GM19025 (cell line): Measurements from ENCODE around the gene DPAGT1.

Source experiments
- ATAC-seq: cut with Tn5 transposase; IDR thresholded peaks from one replicate; pipeline ENCODE4 v1.9.1; 2021; ENCODE audit warnings: mild to moderate bottlenecking, low read depth, moderate library complexity; ENCODE audit not compliant: unreplicated experiment

DPAGT1 gene

DNA sequence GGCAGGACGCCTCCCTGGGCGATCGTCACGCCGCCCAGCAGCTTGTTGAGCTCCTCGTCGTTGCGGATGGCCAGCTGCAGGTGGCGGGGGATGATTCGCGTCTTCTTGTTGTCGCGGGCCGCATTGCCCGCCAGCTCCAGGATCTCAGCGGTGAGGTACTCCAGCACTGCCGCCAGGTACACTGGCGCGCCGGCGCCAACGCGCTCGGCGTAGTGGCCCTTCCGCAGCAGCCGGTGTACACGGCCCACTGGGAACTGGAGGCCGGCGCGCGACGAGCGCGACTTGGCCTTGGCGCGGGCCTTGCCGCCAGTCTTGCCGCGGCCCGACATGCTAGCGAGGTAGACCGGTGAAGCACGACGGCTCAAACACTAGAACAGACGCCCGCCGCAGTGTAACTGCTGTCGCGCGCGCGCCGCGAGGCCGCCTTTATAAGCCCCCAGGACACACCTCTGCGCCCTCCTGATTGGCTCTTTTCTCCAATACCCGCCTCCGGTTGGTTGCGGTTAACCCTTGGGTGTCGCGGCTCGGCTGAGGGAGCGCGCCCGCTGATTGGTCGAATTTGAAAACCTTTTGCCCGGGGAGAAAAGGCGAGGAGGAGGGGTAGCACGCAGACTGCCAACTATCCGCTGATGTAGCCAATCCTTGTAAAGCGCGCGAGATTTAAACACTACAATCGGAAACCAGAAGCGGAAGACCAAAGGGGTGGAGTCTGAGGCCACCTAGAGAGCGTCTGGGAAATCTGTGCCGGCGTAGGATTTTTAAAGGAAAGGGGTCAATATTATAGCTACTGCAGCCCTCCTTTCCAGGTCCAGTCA lies 6.4 kb downstream of the DPAGT1 start:
- ATAC-seq: peak; percentile 68

DNA sequence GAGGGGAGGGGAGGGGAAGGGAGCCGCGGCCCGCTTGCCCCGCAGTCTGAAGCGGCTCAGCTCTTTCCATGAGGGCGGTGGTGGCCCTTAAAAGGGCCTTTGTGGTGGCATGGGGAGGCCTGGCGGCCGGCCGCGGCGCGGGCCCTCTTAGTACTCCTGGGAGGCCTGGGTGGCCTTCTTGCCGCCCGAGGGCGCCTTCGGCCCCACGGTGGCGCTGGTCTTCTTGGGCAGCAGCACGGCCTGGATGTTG lies 6.9 kb downstream of the DPAGT1 start:
- ATAC-seq: peak; percentile 38

DNA sequence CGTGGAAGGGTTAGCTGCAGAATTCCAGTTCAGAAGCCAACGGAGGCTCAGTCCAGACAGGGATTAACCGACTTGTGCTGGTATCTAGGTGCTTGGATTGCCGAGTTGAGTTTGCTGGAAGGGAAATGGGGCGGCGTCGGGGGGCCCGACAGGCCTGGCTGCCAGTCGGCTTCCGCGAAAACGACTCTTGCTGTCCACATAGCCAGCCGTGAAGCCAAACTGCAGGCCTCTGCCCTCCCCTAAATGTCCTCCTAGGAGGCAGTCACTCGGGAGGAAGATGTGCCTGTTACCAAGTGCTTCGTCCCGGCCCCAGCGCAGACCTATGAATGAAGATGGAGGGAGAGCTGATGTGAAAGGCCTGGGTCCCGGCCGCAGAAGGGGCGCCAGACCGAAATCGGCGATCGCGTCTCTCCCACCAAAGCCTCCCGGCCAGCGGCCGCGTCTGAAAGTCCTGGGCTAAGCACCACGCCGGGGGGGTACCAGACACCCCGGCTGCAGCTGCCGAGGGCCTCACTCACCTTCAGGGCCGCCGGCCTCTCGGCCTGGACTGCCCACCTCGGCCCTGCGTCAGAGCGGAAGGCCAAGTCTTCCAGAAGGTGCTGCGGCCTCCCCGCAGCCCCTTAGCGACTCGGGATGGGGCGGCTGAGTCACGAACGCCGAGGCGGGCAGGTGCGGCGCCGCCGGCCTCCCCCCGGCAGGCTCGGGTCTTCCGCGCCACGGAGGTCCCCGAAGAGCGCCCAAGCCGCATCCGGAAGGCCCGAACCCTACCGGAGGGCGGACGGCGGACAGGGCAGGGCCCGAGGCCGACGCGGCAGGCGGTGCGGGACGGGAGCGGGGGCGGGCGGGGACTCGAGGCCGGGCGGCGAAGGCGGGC lies 7.5 kb downstream of the DPAGT1 start:
- peak; percentile 9 for ATAC-seq

DNA sequence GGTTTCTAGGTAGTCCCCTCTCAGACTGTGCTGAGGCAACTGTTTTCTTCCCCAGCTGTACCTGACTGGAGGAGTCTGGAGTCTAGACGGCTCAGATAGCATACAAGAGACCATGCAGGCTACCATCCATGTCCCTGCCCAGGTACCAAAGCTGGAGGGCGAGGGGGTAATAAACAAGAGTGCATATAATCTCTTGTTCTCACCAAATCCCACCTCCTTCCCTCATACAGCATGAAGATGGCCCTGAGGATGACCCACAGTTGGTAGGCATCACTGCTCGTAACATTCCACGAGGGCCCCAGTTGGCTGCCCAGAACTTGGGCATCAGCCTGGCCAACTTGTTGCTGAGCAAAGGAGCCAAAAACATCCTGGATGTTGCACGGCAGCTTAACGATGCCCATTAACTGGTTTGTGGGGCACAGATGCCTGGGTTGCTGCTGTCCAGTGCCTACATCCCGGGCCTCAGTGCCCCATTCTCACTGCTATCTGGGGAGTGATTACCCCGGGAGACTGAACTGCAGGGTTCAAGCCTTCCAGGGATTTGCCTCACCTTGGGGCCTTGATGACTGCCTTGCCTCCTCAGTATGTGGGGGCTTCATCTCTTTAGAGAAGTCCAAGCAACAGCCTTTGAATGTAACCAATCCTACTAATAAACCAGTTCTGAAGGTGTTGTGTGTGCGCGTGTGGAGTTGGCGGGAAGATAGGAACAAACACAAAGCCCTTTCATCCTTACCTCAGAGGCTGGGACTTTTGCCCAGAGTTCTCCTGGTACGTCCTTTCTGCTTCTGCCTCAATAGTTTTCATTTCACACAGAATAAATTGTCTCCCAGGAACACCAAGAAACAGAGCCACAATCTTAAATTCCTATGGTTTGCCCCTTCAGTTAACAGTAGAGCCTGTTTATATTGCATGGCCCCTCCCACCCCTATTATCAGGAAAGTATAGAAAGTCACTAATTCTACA lies 8.5 kb downstream of the DPAGT1 start:
- ATAC-seq: no peak

DNA sequence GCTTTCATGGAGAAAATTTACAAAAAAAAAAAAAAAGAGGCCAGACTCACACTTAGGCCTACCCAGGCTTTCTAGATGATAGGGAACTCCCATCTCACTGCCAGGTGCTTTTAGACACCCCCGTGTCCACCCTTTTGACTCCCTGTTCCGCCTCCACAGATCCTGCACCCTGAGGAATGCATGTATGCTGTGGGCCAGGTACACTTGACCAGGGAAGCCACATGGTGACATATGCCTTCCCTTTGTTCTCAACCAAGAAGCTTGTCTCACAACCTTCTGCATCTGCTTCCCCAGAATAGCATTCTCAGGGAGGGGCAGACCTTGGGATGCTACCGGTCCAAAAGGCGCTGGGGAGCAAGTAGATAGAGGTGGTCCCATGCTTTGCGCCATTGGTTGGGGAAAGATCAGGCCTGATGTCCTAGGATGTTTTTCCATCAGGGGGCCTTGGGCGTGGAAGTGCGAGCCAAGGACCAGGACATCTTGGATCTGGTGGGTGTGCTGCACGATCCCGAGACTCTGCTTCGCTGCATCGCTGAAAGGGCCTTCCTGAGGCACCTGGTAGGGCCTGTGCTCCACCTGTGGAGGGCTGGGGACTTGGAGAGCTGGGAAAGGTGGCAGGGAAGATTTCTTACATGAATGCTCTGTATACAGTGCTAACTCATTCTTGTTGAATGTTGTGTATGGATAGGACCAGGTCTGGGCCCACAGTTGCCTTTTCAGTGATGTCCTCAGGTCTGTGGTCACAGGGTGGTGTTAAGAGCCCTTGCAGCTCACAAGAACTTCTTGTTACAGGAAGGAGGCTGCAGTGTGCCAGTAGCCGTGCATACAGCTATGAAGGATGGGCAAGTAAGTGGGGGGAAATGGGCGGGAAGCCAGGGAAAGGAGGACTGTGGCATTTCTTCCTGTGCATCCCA lies 9.4 kb downstream of the DPAGT1 start:
- no peak for ATAC-seq

DNA sequence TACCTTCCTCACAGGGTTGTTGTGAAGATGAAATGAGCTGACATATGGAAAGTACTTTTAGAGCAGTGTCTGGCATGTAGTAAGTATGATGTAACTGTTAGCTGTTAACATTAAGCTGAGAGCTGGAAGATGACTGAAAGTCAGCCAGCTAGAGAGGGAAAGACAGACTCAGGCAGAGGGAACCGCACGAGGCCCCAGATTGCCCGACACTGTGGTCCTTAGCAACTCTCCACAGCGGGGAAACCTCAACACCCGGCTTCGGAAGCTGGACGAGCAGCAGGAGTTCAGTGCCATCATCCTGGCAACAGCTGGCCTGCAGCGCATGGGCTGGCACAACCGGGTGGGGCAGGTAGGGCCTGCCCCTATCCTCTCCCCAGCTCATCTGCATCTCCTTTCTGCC lies 10.5 kb downstream of the DPAGT1 start:
- no peak for ATAC-seq

DNA sequence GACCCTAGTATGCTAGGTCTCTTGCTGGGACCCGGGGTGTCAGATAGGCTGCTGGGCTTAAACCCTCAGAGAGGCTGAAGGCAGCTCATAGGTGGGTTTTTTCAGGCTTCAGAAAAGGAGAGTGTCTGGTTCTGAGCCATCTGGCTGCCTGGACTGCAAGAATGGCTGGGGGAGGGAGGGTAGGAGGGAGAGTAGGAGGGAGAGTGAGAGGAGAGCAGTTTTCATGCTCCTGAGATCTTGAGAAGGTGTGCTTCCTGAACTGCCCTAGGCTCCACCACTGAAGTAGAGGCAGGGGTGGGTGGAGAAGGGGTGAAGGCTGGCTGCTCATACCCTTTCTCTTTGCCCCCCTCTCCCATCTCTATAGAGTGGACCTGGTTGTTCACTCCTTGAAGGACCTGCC lies 12.3 kb downstream of the DPAGT1 start:
- no peak for ATAC-seq

DNA sequence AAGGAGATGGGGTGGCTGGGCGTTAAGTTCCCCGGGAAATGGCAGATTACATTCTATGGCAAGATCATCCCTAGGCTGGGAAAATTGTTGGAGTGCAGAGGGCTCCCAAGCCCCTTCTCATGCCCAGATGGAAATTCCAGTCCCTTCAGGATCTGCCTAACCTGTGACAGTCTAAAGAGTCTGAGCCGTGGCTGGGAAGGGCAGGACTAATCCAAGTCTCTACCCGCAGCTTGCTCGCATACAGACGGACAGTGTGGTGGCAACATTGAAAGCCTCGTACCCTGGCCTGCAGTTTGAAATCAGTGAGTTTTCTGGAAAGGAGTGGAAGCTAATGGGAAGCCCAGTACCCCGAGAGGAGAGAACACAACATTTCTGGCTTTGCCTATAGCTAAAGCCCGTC lies 13.2 kb downstream of the DPAGT1 start:
- no peak for ATAC-seq

DNA sequence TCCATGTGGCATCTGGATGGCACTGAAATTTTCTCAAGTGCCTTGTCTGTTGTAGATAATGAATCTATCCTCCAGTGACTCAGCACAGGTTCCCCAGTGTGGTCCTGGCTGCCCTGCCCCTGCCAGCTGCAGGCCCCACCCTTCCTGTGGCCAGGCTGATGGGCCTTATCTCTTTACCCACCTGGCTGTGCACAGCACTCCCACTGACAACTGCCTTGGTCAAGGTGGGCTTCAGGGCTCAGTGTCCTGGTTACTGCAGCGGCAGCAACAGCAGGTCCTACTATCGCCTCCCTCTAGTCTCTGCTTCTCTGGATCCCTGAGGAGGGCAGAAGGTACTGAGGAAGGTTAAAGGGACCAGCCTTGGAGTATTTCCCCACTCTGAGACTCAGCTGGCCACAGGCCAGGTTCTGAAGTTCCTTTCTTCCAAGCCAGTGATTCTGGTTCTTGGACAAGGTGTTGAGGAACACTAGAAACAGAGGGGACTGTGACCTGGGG lies 13.9 kb downstream of the DPAGT1 start:
- ATAC-seq: no peak

DNA sequence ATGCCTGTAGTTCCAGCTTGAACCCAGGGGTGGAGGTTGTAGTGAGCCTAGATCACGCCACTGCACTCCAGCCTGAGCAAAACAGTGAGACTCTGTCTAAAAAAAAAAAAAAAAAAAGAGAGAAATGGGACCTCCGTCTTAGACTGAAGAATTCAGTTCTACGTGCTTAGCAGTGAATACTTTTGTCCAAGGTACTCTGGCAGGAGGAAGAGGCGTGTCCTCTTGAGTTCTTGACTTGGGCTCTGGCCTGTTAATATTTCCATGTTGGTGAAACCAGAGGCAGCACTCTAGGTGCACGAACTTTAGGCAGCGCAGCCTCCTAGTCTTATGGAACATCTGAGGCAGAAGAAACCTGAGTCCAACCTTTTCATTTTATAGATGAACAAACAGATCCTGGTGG lies 14.5 kb downstream of the DPAGT1 start:
- no peak for ATAC-seq

DNA sequence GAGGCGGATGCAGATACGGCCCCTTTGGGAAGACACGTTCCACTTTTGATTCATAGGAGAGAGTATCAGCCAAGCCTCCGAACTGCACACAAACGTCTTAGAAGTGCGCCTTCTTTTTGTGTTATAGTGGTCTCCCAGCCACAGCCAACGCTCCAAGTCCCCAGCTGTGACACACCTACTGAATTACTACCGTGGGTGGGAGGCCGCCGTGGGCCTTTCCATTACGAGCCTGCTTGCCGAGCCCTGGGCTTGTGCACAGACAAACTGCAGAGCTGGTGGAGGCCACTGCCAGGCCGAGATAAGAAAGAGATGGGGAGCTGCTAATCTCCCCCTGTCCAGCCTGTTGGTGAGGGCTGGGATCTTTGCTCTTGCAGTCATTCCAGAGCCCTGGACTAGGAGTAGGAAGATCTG lies 16.2 kb downstream of the DPAGT1 start:
- peak; percentile 3 for ATAC-seq

DNA sequence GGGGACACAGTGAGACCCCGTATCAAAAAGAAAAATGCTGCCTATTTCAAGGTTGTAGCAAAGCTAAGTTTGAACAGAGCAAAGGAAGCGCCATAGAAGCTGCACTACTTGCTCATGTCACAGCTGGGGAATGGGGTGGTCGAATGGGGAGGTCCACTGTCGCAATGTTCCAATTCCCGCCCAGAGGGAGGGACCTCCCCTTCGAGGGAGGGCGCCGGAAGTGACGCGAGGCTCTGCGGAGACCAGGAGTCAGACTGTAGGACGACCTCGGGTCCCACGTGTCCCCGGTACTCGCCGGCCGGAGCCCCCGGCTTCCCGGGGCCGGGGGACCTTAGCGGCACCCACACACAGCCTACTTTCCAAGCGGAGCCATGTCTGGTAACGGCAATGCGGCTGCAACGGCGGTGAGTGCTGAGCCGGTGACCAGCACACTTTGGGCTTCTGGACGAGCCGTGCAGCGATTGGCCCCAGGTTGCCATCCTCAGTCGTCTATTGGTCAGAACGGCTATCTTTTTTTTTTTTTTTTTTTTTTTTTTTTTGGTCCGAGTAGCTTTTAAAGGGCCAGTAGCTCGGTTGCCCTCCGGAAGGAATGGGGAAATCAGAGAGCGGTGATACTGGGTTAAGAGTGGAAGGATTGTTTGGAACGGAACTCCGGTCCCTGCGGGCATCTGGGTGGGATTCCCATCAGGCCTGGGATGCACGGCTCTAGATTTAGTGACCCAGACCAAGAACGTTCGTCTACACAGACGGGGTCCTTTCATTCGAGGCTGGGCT lies 16.8 kb downstream of the DPAGT1 start, which contains the start of gene HMBS:
TSS of gene HMBS (plus strand) at position 219 of the 774 bp plus-strand sequence. CDS start at position 372, 153 bp downstream.
- ATAC-seq: peak; percentile 93

DNA sequence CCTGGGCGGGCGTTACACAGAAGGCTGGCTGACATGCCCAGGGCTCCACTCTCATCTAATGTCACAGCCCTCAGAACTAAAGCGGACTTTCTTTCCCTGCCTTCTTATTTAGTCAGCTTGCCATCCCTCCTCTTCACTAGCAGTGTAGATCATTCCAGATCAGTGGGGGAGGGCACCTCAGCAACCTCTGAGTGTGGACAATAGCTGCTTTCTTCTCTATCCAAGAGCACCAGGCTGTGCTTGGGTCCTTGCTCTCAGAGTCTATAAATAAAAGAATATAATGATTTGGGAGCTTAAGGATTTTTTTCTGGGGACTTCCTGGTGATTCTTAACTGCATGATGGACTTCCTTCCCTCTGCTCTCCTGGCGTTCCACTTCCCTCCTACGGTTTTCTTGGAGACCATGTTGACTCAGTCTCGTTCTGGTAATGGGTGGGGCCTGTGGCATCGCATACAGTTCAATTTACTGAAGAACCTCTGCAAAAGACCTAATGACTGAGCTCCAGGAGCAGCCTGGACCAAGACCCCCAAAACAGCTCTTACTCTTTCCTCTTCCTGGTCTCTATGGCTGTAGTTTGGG lies 19.9 kb downstream of the DPAGT1 start:
- no peak for ATAC-seq

DNA sequence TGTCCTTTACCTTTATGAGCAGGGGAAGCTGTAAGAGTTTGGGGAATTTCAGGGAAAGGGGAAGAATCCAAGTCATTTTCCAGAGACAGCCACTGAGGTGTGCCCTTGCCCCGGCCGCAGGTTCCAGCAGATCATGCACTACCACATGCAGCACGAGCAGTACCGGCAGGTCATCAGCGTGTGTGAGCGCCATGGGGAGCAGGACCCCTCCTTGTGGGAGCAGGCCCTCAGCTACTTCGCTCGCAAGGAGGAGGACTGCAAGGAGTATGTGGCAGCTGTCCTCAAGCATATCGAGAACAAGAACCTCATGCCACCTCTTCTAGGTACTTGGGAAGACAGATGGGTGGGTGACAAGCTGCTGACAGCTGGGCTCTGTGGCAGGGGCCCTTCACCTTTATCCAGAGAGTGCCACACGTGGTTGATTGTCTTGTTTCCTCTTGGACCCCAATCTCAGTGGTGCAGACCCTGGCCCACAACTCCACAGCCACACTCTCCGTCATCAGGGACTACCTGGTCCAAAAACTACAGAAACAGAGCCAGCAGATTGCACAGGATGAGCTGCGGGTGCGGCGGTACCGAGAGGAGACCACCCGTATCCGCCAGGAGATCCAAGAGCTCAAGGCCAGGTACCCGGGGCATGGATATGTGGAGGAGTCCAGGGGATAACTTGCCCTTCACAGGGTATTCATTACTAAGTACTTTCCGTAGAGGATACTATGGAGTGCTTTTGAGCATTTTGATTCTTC lies 22.8 kb downstream of the DPAGT1 start:
- ATAC-seq: no peak

DNA sequence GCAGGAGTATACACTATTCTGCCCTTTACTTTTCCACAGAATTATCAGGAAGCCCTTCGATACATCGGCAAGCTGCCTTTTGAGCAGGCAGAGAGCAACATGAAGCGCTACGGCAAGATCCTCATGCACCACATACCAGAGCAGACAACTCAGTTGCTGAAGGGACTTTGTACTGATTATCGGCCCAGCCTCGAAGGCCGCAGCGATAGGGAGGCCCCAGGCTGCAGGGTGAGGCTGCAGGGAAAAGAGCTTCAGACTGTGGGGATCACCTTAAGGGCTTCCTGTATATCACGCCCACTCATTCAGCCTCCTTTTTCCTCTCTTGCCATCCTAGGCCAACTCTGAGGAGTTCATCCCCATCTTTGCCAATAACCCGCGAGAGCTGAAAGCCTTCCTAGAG lies 23.8 kb downstream of the DPAGT1 start:
- ATAC-seq: no peak

DNA sequence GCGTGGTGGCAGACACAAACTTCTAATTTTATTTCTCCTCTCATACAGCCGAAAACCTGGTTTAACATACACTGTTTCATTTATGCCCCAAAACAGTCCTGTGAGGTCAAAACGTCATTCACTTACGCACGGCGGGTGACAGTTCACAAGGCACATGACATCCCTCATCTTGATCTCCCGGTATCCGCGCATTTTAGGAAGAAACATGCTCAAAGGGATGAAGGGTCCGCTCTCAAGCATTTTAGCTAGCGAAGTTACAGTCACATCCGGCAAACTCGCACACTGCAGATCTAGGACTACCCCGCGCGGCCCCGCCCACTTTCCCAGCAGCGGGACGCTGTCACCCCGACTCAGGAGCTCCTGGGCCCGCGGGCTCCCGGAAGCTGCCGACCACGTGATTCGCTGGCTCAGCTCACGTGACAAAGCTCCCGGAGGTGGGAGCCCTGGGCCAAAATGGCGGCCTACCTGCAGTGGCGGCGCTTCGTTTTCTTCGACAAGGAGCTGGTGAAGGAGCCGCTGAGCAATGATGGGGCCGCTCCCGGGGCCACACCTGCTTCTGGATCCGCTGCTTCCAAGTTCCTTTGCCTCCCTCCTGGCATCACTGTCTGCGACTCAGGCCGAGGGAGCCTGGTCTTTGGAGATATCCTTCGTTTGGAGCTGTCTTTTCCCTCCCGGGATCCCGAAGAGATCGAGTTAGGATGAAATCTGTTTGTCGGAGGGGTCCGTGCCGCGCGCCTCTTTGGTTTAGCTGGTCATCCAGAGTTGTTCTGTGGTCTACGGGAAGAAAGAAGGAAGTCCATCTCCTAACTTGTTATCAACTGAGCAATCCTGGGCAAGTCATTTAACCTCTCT lies 34.1 kb downstream of the DPAGT1 start, which contains the start of gene VPS11:
TSS of gene VPS11 (plus strand) at position 448 of the 852 bp plus-strand sequence. CDS start at position 454, 6 bp downstream.
- peak; percentile 94 for ATAC-seq

DNA sequence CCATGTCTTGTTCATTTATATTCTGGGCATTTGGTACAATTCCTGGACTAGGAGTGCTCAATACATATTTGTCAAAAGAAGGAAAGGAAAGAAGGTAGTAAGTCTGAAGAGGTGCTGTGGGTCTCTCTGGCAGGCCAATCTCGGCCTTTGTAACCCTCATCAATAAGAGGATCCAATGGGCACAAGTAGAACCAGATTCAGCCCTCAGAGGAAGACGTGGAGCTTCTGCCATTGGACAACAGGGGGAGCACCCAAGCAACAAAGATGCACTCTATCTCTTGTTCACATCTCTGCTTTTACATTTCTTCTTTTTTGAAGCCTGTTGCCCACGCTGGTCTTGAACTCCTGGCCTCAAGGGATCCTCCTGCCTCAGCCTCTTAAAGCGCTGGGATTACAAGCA lies 36.3 kb downstream of the DPAGT1 start:
- ATAC-seq: no peak
